HFFc6 (cell line): Measurements from ENCODE around the gene GNB3. TPM values are rescaled to one million over a fixed set of nuclear protein-coding genes. Genes with fewer than 3 reads are reported as not detected.
"Not testable (repeated sequence)": the region's sequence is repeated elsewhere in the genome, so short reads cannot be mapped to it uniquely, and the experiment has no call there.

Source experiments
- DNase-seq: peaks from one replicate; pipeline ENCODE4 v3.0.0-alpha.2; 2018
- H3K27ac Mint-ChIP-seq: 2 replicates; pipeline ENCODE4 v1.8.0; 2020; ENCODE audit warnings: mild to moderate bottlenecking, mixed read lengths
- H3K27me3 Mint-ChIP-seq: 2 replicates; pipeline ENCODE4 v1.8.0; 2021; ENCODE audit warnings: mild to moderate bottlenecking, moderate library complexity, mixed read lengths; ENCODE audit not compliant: insufficient read depth
- H3K36me3 Mint-ChIP-seq: 2 replicates; pipeline ENCODE4 v1.8.0; 2021; ENCODE audit warnings: low read depth, mixed read lengths
- H3K4me1 Mint-ChIP-seq: 2 replicates; pipeline ENCODE4 v1.8.0; 2020; ENCODE audit warnings: low read depth, mixed read lengths
- H3K4me3 Mint-ChIP-seq: 2 replicates; pipeline ENCODE4 v1.8.0; 2020; ENCODE audit warnings: mild to moderate bottlenecking, moderate library complexity, mixed read lengths
- H3K9me3 Mint-ChIP-seq: 2 replicates; pipeline ENCODE4 v1.8.0; 2020; ENCODE audit warnings: mild to moderate bottlenecking, mixed read lengths
- total RNA-seq, 6 experiments: library from RNA; stranded (reverse); fragmentation: NEBNext Ultra II Directional; extraction: Animal tissue kit (Norgen Biotek cat#: 25700); gene quantifications; 2 replicates in 1 of 6; 3 replicates in 5 of 6; pipeline ENCODE4 v1.2.3, GENCODE V29; 2021
- TF ChIP-seq, protein P1 (sequence below): fragments of 200-600 bp; sonication (generic); IDR thresholded peaks from 2 replicates; pipeline ENCODE4 v1.5.0; 2021; ENCODE audit warnings: antibody characterized with exemption, mild to moderate bottlenecking

The GNB3 gene
- total RNA-seq, 6 experiments from 2014 or later = 4.3 to 7.2 (median 6.3) TPM

- no peaks in the 10 kb centered on the region for H3K27me3 Mint-ChIP-seq
- H3K4me1 Mint-ChIP-seq = peaks cover 15% of the 10 kb centered on the region
These were observed 46.7 kb downstream of the GNB3 start for GRCh38 chr12:6887460-6887859.

DNA sequence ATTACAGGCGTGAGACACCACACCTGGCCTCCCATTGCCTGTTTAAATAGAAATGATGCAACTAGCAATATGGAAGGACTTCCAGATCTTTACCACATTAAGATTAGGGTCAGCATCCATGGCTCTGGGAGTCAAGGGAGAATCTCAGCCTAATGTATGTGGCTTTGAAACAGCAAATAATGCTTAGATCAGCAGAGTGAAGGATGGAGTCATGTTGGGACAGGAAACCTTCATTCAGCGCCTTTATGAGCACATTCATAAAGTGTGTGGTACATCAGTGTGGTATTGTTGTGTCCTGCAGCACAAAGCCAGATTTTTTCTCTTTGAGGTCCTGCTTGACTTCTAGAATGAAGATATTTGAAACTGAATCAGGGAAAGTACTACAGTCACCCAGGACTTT, 47.6 kb downstream of the GNB3 start:
- H3K36me3 Mint-ChIP-seq = 0 out of 2 replicates have a peak, but pooled peaks cover 4% of the 10 kb centered on the region
- no peak overlapping the region for H3K4me3 Mint-ChIP-seq
- H3K27me3 Mint-ChIP-seq = no peaks in the 10 kb centered on the region
- TF ChIP-seq, protein P1, sequence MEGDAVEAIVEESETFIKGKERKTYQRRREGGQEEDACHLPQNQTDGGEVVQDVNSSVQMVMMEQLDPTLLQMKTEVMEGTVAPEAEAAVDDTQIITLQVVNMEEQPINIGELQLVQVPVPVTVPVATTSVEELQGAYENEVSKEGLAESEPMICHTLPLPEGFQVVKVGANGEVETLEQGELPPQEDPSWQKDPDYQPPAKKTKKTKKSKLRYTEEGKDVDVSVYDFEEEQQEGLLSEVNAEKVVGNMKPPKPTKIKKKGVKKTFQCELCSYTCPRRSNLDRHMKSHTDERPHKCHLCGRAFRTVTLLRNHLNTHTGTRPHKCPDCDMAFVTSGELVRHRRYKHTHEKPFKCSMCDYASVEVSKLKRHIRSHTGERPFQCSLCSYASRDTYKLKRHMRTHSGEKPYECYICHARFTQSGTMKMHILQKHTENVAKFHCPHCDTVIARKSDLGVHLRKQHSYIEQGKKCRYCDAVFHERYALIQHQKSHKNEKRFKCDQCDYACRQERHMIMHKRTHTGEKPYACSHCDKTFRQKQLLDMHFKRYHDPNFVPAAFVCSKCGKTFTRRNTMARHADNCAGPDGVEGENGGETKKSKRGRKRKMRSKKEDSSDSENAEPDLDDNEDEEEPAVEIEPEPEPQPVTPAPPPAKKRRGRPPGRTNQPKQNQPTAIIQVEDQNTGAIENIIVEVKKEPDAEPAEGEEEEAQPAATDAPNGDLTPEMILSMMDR = no peak
- no peak overlapping the region; the same call in 1 of the 2 replicates for H3K27ac Mint-ChIP-seq
- no peaks in the 10 kb centered on the region for H3K9me3 Mint-ChIP-seq
- no peak for DNase-seq
- peaks cover 15% of the 10 kb centered on the region for H3K4me1 Mint-ChIP-seq

More at GRCh38 chr12:6887460-6887859, 46.7 kb downstream of the GNB3 start:
- no peak overlapping the region for H3K27ac Mint-ChIP-seq
- no peaks in the 10 kb centered on the region for H3K9me3 Mint-ChIP-seq
- 0 out of 2 replicates have a peak, but pooled peaks cover 4% of the 10 kb centered on the region for H3K36me3 Mint-ChIP-seq
- no peak for DNase-seq
- TF ChIP-seq, protein P1 = no peak
- no peak overlapping the region for H3K4me3 Mint-ChIP-seq

DNA sequence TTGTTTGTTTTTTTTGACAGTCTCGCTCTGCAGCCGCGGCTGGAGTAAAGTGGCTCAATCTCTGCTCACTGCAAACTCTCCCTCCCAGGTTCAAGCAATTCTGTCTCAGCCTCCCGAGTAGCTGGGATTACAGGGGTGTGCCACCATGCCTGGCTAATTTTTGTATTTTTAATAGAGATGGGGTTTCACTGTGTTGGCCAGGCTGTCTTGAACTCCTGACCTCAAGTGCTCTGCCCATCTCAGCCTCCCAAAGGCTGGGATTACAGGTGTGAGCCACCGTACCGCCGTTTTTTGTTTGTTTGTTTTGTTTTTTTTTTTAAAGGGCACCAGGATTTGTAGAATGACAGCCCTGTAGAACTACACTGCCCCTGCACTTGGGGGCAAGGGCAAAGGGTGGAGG, 48.1 kb downstream of the GNB3 start:
- H3K4me1 Mint-ChIP-seq = peaks cover 15% of the 10 kb centered on the region
- H3K4me3 Mint-ChIP-seq, H3K27ac Mint-ChIP-seq: not testable (repeated sequence)

DNA sequence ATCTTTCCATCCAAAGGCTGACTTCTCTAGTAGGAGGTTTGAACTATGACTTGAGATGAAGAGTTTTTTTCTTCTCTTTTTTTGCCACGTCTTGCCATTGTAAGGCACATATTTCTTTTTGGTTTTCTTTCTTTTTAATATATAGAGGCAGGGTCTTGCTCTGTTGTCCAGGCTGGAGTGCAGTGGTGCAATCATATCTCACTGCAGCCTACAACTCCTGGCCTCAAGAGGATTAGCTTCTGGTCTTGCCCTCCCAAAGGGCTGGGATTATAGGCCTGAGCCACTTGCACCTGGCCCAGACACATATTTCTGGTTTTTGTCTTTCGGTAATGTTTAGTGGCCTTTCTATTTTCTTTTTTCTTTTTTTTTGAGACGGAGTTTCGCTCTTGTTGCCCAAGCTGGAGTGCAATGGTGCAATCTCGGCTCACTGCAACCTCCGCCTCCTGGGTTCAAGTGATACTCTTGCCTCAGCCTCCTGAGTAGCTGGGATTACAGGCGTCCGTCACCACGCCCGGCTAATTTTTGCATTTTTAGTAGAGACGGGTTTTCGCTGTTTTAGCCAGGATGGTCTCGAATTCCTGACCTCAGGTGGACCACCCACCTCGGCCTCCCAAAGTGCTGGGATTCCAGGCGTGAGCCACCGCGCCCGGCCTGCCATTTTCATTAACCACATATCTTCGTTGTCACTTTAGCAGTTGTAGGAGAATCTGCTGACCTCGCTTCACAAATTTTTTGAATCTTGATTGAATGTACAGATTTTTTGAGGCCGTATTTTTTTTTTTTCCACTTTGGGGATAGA, 49.2 kb downstream of the GNB3 start:
- H3K36me3 Mint-ChIP-seq, H3K9me3 Mint-ChIP-seq, DNase-seq, H3K27me3 Mint-ChIP-seq: not testable (repeated sequence)
- Mint-ChIP-seq H3K4me3 (peak overlapping the region; percentile 86), H3K27ac (peak overlapping the region; percentile 99), H3K4me1 (peaks cover 15% of the 10 kb centered on the region)

More for the DNA sequence above, 48.1 kb downstream of the GNB3 start:
- H3K27me3 Mint-ChIP-seq, H3K36me3 Mint-ChIP-seq, H3K9me3 Mint-ChIP-seq, DNase-seq: not testable (repeated sequence)

GRCh38 chr12:6890789-6891645, 50.3 kb downstream of the GNB3 start:
- peak; percentile 94 for DNase-seq
- H3K36me3 Mint-ChIP-seq = 0 out of 2 replicates have a peak, but pooled peaks cover 4% of the 10 kb centered on the region
- H3K27ac Mint-ChIP-seq = peak overlapping the region; percentile 99

GRCh38 chr12:6891646-6892001, 50.9 kb downstream of the GNB3 start:
- peak overlapping the region; percentile 86 for H3K4me3 Mint-ChIP-seq
- peak overlapping the region; percentile 90 for H3K27ac Mint-ChIP-seq
- no peak for DNase-seq
- TF ChIP-seq, protein P1 = no peak
- 0 out of 2 replicates have a peak, but pooled peaks cover under 1% of the 10 kb centered on the region for H3K27me3 Mint-ChIP-seq
- H3K4me1 Mint-ChIP-seq = peaks cover 15% of the 10 kb centered on the region
- H3K36me3 Mint-ChIP-seq = 0 out of 2 replicates have a peak, but pooled peaks cover 4% of the 10 kb centered on the region
- H3K9me3 Mint-ChIP-seq = no peaks in the 10 kb centered on the region

More at GRCh38 chr12:6890789-6891645, 50.3 kb downstream of the GNB3 start:
- peak overlapping the region; percentile 86 for H3K4me3 Mint-ChIP-seq
- no peaks in the 10 kb centered on the region for H3K27me3 Mint-ChIP-seq
- no peaks in the 10 kb centered on the region for H3K9me3 Mint-ChIP-seq
- H3K4me1 Mint-ChIP-seq = peaks cover 15% of the 10 kb centered on the region
- TF ChIP-seq, protein P1 = peak; percentile 91

- peaks cover 15% of the 10 kb centered on the region for H3K4me1 Mint-ChIP-seq
- not testable (repeated sequence) for H3K27me3 Mint-ChIP-seq, DNase-seq, H3K4me3 Mint-ChIP-seq, H3K9me3 Mint-ChIP-seq, H3K36me3 Mint-ChIP-seq
- 0 out of 2 replicates have a peak overlapping the region, but pooled peaks have one; percentile 1 for H3K27ac Mint-ChIP-seq
These were observed 52.0 kb downstream of the GNB3 start for GRCh38 chr12:6892683-6893082.
